ENCODE data around the gene NXN. TPM values are rescaled to one million over a fixed set of nuclear protein-coding genes. Genes with fewer than 3 reads are reported as not detected.
"Not testable (repeated sequence)": the region's sequence is repeated elsewhere in the genome, so short reads cannot be mapped to it uniquely, and the experiment has no call there.

Gene NXN
- total RNA-seq, 1 experiment from 2014 or later = 48.4 TPM

GRCh38 chr17:850851-851763, 128.5 kb downstream of the NXN start:
- peak overlapping the region; percentile 4; the same call in 1 of the 2 replicates for H3K4me3 ChIP-seq
- DNase-seq (ENCODE audit: low read depth in 1 of 2, low spot score in 2 of 2) = peak; percentile 48 to 56
- peaks cover 30% of the 10 kb centered on the region for H3K4me1 ChIP-seq (replicated peaks)
- H3K36me3 ChIP-seq = no peaks in the 10 kb centered on the region
- H3K27ac ChIP-seq = peak overlapping the region; percentile 36
- H3K9me3 ChIP-seq (replicated peaks) = no peaks in the 10 kb centered on the region
- H3K27me3 ChIP-seq (replicated peaks) = no peaks in the 10 kb centered on the region; the same call in 1 of the 2 replicates

DNA sequence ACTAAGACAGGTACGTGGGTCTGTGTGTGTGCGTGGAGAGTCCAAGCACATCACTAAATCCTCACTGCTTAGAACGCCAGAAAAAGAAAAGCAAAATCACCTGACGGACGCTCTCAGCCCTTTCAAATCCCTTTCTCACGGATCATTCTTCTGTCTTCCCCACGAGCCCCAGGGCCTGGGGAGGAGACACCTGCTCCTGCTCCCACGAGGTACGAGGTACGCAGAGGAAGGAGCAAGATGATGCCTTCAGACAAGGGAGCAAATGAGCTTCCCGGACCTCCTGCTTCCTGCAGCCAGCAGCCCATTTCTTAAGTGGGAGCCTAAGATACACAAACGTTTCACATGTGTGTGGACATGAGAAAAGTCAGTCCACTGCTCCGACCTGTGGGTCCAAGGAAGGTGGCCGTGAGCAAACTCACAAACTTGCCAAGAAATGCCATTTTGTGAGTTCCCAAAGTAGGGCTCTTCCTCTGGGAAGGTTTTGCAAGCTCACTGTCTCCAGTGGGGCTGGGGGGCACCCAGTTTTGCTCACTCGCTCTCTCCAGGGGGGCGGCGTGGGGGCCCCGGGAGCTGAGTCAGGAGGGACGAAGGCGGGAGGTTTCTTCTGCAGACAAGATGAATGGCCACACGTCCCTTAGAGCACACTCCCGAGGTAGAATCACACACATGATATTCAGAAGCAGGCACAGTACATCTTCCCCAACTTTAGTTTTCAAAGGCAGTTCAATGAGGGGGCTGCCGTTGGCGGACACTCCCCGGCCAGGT, 129.3 kb downstream of the NXN start:
- H3K9me3 ChIP-seq (replicated peaks) = no peaks in the 10 kb centered on the region
- H3K4me1 ChIP-seq (replicated peaks) = peaks cover 30% of the 10 kb centered on the region
- peak overlapping the region; percentile 36 for H3K27ac ChIP-seq
- H3K4me3 ChIP-seq = no peak overlapping the region
- DNase-seq (ENCODE audit: low read depth in 1 of 2, low spot score in 2 of 2) = no peak
- H3K27me3 ChIP-seq (replicated peaks) = no peaks in the 10 kb centered on the region; the same call in 1 of the 2 replicates
- H3K36me3 ChIP-seq = no peaks in the 10 kb centered on the region

GRCh38 chr17:848402-848801, 131.2 kb downstream of the NXN start:
- no peak overlapping the region for H3K4me3 ChIP-seq
- H3K9me3 ChIP-seq (replicated peaks) = no peaks in the 10 kb centered on the region
- H3K4me1 ChIP-seq (replicated peaks) = peaks cover 30% of the 10 kb centered on the region
- H3K27me3 ChIP-seq (replicated peaks) = no peaks in the 10 kb centered on the region; the same call in 1 of the 2 replicates
- H3K36me3 ChIP-seq = no peaks in the 10 kb centered on the region
- no peak overlapping the region for H3K27ac ChIP-seq
- DNase-seq (ENCODE audit: low read depth in 1 of 2, low spot score in 2 of 2) = no peak

GRCh38 chr17:846901-847843, 132.4 kb downstream of the NXN start:
- Histone ChIP-seq H3K4me1 (replicated peaks) (peaks cover 30% of the 10 kb centered on the region), H3K9me3 (replicated peaks) (no peaks in the 10 kb centered on the region), H3K4me3 (peak overlapping the region; percentile 20), H3K36me3 (no peaks in the 10 kb centered on the region), H3K27ac (peak overlapping the region; percentile 84), H3K27me3 (replicated peaks) (no peaks in the 10 kb centered on the region; the same call in 1 of the 2 replicates)
- DNase-seq (ENCODE audit: low read depth in 1 of 2, low spot score in 2 of 2) = peak; percentile 52 to 71

GRCh38 chr17:841313-841712, 138.3 kb downstream of the NXN start:
- Histone ChIP-seq H3K4me3 (no peak overlapping the region), H3K27ac (no peak overlapping the region), H3K9me3 (replicated peaks) (no peaks in the 10 kb centered on the region), H3K27me3 (replicated peaks) (no peaks in the 10 kb centered on the region; the same call in 1 of the 2 replicates), H3K36me3 (no peaks in the 10 kb centered on the region), H3K4me1 (replicated peaks) (peaks cover 3% of the 10 kb centered on the region)
- no peak for DNase-seq (ENCODE audit: low read depth in 1 of 2, low spot score in 2 of 2)

DNA sequence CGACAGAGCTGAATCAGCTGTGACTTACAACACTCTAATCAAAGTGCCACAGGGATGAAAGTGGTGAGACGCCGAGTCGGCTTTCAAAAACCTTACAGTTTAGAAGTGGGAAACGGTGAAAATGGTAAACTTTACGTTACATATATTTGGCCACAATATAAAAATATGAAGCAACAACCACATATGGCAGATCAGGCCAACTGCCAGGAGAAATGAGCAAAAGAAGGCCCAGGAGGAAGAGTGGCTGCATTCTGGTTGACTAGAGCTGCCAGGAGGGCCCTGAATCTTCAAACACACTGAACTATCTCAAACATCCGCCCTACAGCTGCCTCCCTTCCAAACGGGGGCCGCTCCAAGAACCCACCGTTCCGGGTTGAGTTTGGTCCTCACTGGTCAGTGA, 141.1 kb downstream of the NXN start:
- Histone ChIP-seq H3K27ac (no peak overlapping the region), H3K9me3 (replicated peaks) (no peaks in the 10 kb centered on the region), H3K4me1 (replicated peaks) (peaks cover 17% of the 10 kb centered on the region), H3K27me3 (replicated peaks) (no peaks in the 10 kb centered on the region), H3K4me3 (no peak overlapping the region), H3K36me3 (no peaks in the 10 kb centered on the region; the same call in 1 of the 2 replicates)
- no peak for DNase-seq (ENCODE audit: low read depth in 1 of 2, low spot score in 2 of 2)

DNA sequence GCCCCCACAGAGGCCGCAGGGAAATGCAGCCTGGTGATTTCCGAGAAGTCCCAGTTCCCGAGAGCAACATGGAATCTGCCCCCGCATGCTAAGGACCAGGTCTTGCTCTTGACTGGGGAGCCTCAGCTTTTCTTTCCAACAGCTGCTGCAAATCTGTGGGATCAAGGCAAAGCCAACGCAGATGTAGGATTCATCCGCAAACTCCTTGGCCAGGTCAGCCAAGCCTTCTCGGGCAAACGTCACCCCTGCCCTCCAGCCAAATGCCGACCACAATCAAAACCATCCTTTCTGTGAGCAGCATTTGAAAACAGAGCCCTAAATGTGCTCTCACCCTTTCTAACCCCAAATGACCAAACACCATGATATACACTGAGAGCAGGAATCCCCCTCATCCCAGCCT, 143.4 kb downstream of the NXN start:
- peaks cover 17% of the 10 kb centered on the region for H3K4me1 ChIP-seq (replicated peaks)
- H3K9me3 ChIP-seq (replicated peaks) = no peaks in the 10 kb centered on the region
- no peak overlapping the region for H3K4me3 ChIP-seq
- peak overlapping the region; percentile 84 for H3K27ac ChIP-seq
- peak in 1 of 2 experiments; percentile 53 for DNase-seq (ENCODE audit: low read depth in 1 of 2, low spot score in 2 of 2)
- H3K27me3 ChIP-seq (replicated peaks) = no peaks in the 10 kb centered on the region
- no peaks in the 10 kb centered on the region; the same call in 1 of the 2 replicates for H3K36me3 ChIP-seq

DNA sequence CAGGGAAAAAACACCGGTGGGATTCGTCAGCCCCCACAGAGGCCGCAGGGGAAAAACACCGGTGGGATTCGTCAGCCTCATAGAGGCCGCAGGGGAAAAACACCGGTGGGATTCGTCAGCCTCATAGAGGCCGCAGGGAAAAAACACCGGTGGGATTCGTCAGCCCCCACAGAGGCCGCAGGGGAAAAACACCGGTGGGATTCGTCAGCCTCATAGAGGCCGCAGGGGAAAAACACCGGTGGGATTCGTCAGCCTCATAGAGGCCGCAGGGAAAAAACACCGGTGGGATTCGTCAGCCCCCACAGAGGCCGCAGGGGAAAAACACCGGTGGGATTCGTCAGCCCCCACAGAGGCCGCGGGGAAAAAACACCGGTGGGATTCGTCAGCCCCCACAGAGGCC, 143.9 kb downstream of the NXN start:
- not testable (repeated sequence) for H3K27me3 ChIP-seq (replicated peaks); H3K9me3 ChIP-seq (replicated peaks); H3K36me3 ChIP-seq; DNase-seq (ENCODE audit: low read depth in 1 of 2, low spot score in 2 of 2); H3K4me3 ChIP-seq
- Histone ChIP-seq H3K4me1 (replicated peaks) (peaks cover 17% of the 10 kb centered on the region), H3K27ac (peak overlapping the region; percentile 84)

- Histone ChIP-seq H3K27me3 (replicated peaks) (no peaks in the 10 kb centered on the region), H3K36me3 (no peaks in the 10 kb centered on the region; the same call in 1 of the 2 replicates), H3K4me1 (replicated peaks) (peaks cover 21% of the 10 kb centered on the region), H3K9me3 (replicated peaks) (no peaks in the 10 kb centered on the region), H3K4me3 (no peak overlapping the region), H3K27ac (peak overlapping the region; percentile 75)
- peak; percentile 88 to 93 for DNase-seq (ENCODE audit: low read depth in 1 of 2, low spot score in 2 of 2)
Measured at GRCh38 chr17:835263-835662, 144.3 kb downstream of the NXN start.

DNA sequence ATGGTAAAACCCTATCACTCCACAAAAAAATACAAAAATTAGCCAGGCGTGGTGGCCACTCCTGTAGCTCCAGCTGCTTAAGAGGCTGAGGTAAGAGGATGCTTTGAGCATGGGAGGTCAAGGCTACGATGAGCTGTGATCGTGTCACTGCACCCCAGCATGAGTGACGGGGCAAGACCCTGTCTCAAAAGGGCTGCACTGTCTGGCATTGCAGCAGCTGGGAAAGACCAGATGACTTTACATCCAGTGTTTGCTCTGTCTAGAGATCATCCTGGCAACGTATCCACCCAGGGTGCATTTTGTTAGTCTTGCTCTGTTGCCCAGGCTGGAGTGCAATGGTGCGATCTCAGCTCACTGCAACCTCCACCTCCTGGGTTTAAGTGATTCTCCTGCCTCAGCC, 145.4 kb downstream of the NXN start:
- no peaks in the 10 kb centered on the region; the same call in 1 of the 2 replicates for H3K36me3 ChIP-seq
- no peaks in the 10 kb centered on the region for H3K9me3 ChIP-seq (replicated peaks)
- DNase-seq (ENCODE audit: low read depth in 1 of 2, low spot score in 2 of 2) = no peak
- no peak overlapping the region for H3K27ac ChIP-seq
- H3K27me3 ChIP-seq (replicated peaks) = no peaks in the 10 kb centered on the region
- H3K4me3 ChIP-seq = no peak overlapping the region
- H3K4me1 ChIP-seq (replicated peaks) = peaks cover 25% of the 10 kb centered on the region

DNA sequence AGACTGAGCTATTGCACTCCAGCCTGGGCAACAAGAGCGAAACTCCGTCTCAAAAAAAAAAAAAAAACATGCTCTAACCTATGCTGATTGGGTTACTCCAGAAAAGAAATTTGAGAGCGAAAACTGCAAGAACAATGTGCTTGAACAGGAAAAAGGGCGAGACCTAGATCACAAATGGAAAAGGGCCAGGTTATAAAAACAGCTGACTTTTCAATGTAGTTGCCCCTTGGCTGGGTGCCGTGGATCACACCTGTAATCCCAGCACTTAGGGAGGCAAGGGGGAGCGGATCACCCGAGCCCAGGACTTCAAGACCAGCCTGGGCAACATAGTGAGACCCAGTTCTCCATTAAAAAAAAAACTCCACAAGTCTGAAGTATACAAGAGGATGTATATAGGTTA, 148.6 kb downstream of the NXN start:
- peaks cover 24% of the 10 kb centered on the region for H3K4me1 ChIP-seq (replicated peaks)
- no peaks in the 10 kb centered on the region for H3K9me3 ChIP-seq (replicated peaks)
- no peak overlapping the region for H3K27ac ChIP-seq
- H3K36me3 ChIP-seq = no peaks in the 10 kb centered on the region; the same call in 1 of the 2 replicates
- no peak overlapping the region for H3K4me3 ChIP-seq
- H3K27me3 ChIP-seq (replicated peaks) = no peaks in the 10 kb centered on the region
- DNase-seq (ENCODE audit: low read depth in 1 of 2, low spot score in 2 of 2) = no peak

DNA sequence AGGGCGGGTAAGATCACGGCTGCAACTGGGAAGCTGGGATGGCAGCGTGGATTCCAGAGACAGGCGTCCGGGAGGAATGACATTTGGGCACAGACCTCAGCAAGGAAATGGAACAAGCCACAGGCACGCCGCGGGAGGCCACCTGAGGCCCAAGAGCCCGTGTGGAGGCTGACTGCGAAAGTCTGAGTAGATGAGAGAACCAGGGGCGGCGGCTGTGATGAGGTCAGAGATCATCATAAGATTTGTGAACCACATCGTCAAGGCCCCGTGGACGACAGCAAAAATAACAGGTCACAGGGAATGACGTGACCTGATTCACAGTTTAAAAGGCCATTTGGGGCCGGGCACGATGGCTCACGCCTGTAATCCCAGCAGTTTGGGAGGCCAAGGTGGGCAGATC, 149.2 kb downstream of the NXN start:
- Histone ChIP-seq H3K36me3 (no peaks in the 10 kb centered on the region; the same call in 1 of the 2 replicates), H3K27me3 (replicated peaks) (no peaks in the 10 kb centered on the region), H3K4me1 (replicated peaks) (peaks cover 23% of the 10 kb centered on the region), H3K9me3 (replicated peaks) (no peaks in the 10 kb centered on the region), H3K27ac (0 out of 2 replicates have a peak overlapping the region, but pooled peaks have one; percentile 26), H3K4me3 (no peak overlapping the region)
- no peak for DNase-seq (ENCODE audit: low read depth in 1 of 2, low spot score in 2 of 2)

- H3K36me3 ChIP-seq; H3K4me3 ChIP-seq; H3K27me3 ChIP-seq (replicated peaks); H3K27ac ChIP-seq; DNase-seq (ENCODE audit: low read depth in 1 of 2, low spot score in 2 of 2); H3K9me3 ChIP-seq (replicated peaks): not testable (repeated sequence)
- H3K4me1 ChIP-seq (replicated peaks) = peaks cover 18% of the 10 kb centered on the region
Measured at GRCh38 chr17:829614-830013, 150.0 kb downstream of the NXN start.
